ENCODE results near the gene IL16.

GRCh38 chr15:81199031-81199779 lies 2.5 kb downstream of the IL16 start:
- TF ChIP-seq CTCF (conservative IDR thresholded peaks at IDR 0.05 in 1 of 2, IDR thresholded peaks at IDR 0.05 in 1 of 2; ENCODE audit: extremely low read depth in 1 of 2, insufficient read depth in 1 of 2, low read depth in 1 of 2, low read length in 2 of 2) (no peak), EZH2 (IDR thresholded peaks at IDR 0.05; ENCODE audit: borderline replicate concordance, low read length) (no peak)

Data from mammary epithelial cell (primary cell).